Nephron (organoid): ENCODE data around the gene SULT4A1.

Experiments
- H3K27ac Mint-ChIP-seq, 3 experiments: 2 replicates each; pipeline ENCODE4 v1.8.0; 2020; ENCODE audit warnings: mixed read lengths in 3 of 3, mild to moderate bottlenecking in 2 of 3, moderate library complexity in 1 of 3
- H3K27me3 Mint-ChIP-seq: 2 replicates; pipeline ENCODE4 v1.8.0; 2021; ENCODE audit warnings: low read depth, mild to moderate bottlenecking, moderate library complexity, mixed read lengths
- H3K36me3 Mint-ChIP-seq: 2 replicates; pipeline ENCODE4 v1.8.0; 2020; ENCODE audit warnings: low read depth, mixed read lengths
- H3K4me1 Mint-ChIP-seq: 2 replicates; pipeline ENCODE4 v1.8.0; 2020; ENCODE audit warnings: mixed read lengths
- H3K4me3 Mint-ChIP-seq, 3 experiments: 2 replicates each; pipeline ENCODE4 v1.8.0; 2020; ENCODE audit warnings: mild to moderate bottlenecking in 3 of 3, mixed read lengths in 3 of 3, moderate library complexity in 2 of 3
- H3K9me3 Mint-ChIP-seq: 2 replicates; pipeline ENCODE4 v1.8.0; 2020; ENCODE audit warnings: mixed read lengths
- TF ChIP-seq, protein P1 (sequence below), 3 experiments: fragments of 200-600 bp; sonication (generic); IDR thresholded peaks; one replicate each; pipeline ENCODE4 v1.5.0; 2021; ENCODE audit warnings: antibody characterized with exemption in 3 of 3; ENCODE audit not compliant: unreplicated experiment in 3 of 3

Gene SULT4A1, protein sequence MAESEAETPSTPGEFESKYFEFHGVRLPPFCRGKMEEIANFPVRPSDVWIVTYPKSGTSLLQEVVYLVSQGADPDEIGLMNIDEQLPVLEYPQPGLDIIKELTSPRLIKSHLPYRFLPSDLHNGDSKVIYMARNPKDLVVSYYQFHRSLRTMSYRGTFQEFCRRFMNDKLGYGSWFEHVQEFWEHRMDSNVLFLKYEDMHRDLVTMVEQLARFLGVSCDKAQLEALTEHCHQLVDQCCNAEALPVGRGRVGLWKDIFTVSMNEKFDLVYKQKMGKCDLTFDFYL

DNA sequence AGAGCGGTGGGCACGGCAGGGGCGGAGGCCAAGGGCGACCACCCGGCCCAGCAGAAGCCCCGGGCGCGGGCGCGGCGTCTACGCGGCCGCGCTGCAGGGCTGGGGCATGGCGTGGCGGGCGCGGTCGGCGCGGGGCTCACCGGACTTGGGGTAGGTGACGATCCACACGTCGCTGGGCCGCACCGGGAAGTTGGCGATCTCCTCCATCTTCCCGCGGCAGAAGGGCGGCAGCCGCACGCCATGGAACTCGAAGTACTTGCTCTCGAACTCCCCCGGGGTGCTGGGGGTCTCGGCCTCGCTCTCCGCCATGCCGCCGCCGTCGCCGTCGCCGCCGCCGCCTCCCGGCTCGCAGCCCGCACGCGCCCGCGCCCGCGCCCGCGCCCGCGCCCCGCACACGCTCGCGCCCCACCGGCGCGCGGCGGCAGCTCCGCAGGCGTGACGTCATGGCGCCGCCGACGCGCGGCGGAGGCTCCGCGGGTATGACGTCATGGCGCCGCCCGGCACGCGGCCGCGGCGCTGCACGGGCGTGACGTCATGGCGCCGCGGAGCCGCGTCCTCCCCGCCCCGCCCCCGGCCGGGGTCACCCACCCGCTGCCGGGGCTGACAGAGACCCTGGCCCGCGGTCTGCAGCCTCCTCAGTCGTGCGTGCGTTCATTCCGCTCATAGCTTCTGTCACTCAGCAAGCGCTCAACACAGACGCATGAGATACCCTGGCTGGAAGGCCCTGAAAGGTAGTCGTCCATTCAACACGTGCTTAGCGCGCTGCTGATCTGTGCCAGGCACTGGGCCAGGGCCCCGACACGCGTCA lies at the start of gene SULT4A1:
Gene SULT4A1 (minus strand): TSS at position 440 of the 808 bp plus-strand sequence. CDS start 131 bp downstream, at position 309.
- no peaks in the 10 kb centered on the region for H3K36me3 Mint-ChIP-seq
- H3K4me1 Mint-ChIP-seq, result peaks cover 8% of the 10 kb centered on the region
- H3K4me3 Mint-ChIP-seq, result peak within 1 kb of the TSS; percentile 82 to 88 (median 88)
- H3K27me3 Mint-ChIP-seq, result peaks cover 49% of the 10 kb centered on the region
- peak within 1 kb of the TSS in 1 of 3 experiments; percentile 39 for H3K27ac Mint-ChIP-seq
- H3K9me3 Mint-ChIP-seq, result peaks cover 4% of the 10 kb centered on the region
- TF ChIP-seq, protein P1, sequence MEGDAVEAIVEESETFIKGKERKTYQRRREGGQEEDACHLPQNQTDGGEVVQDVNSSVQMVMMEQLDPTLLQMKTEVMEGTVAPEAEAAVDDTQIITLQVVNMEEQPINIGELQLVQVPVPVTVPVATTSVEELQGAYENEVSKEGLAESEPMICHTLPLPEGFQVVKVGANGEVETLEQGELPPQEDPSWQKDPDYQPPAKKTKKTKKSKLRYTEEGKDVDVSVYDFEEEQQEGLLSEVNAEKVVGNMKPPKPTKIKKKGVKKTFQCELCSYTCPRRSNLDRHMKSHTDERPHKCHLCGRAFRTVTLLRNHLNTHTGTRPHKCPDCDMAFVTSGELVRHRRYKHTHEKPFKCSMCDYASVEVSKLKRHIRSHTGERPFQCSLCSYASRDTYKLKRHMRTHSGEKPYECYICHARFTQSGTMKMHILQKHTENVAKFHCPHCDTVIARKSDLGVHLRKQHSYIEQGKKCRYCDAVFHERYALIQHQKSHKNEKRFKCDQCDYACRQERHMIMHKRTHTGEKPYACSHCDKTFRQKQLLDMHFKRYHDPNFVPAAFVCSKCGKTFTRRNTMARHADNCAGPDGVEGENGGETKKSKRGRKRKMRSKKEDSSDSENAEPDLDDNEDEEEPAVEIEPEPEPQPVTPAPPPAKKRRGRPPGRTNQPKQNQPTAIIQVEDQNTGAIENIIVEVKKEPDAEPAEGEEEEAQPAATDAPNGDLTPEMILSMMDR (IDR thresholded peaks at IDR 0.05; ENCODE audit: unreplicated experiment in 3 of 3), result no peak

DNA sequence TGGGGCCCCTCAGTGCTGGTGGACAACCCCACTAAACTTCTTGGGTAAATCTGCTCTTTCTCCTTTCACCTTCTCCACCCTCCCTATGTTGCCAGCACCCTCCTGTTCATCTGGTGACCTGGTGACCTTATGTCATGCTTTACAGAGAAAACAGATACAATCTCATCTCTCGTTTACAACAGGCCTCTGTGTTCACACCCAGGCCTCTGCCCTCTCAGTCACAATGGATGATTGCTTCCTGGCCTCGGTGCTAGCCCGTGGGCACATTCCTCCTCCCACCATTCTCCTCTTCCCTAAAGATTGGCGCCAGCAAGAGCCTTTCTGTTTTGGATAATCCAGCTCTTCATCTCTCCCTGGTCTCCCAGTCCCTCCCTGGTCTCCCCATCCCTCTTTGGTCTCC lies 49.0 kb upstream of the SULT4A1 start:
- TF ChIP-seq, protein P1 (IDR thresholded peaks at IDR 0.05; ENCODE audit: unreplicated experiment in 3 of 3), result no peak
- Mint-ChIP-seq H3K36me3 (no peaks in the 10 kb centered on the region), H3K4me3 (no peak overlapping the region), H3K4me1 (no peaks in the 10 kb centered on the region), H3K27ac (no peak overlapping the region), H3K27me3 (peaks cover 56% of the 10 kb centered on the region), H3K9me3 (peaks cover 3% of the 10 kb centered on the region)

DNA sequence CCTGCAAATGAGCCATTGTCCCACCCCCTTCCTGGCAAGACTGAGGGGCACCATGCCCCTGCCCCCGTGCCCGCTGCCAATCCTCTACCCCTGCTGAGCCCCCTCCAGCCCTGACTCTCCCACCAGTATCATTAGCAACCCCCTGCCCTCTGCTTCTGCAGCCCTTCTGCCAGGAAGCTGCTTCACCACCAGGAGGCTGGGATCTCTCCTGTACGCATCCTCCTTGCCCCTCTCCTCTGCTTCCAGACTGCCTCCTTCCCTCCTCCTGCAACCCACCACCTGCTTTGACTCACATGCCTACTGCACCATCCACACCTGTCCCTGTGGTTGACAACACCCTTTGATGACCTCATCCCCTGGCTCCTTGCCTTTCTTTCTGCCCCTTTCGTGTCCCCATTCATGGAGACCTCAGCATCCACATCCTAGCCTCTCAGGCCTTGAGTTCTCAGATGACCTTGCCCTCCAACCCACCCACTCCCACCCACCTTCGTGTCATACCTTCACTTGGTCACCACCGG lies 47.9 kb upstream of the SULT4A1 start:
- H3K36me3 Mint-ChIP-seq, result no peaks in the 10 kb centered on the region
- H3K27ac Mint-ChIP-seq, result no peak overlapping the region
- TF ChIP-seq, protein P1 (IDR thresholded peaks at IDR 0.05; ENCODE audit: unreplicated experiment in 3 of 3), result no peak
- H3K4me3 Mint-ChIP-seq, result no peak overlapping the region
- no peaks in the 10 kb centered on the region for H3K4me1 Mint-ChIP-seq
- peaks cover 3% of the 10 kb centered on the region for H3K9me3 Mint-ChIP-seq
- H3K27me3 Mint-ChIP-seq, result peaks cover 56% of the 10 kb centered on the region

DNA sequence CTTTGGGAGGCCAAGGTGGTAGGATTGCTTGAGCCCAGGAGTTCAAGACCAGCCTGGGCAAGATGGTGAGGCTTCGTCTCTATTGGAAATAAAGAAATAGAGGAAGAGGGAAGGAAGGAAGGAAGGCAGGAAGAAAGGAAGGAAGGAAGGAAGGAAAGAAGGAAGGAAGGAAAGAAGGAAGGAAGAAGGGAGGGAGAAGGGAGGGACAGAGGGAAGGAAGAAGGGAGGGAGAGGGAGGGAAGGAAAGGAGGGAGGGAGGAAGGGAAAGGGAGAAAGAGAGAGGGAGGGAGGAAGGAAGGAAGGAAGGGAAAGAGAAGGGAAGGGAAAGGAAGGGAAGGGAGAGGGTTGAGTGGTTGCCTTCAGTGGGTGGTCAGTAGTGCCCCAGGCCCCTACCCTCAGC lies 47.4 kb upstream of the SULT4A1 start:
- Mint-ChIP-seq H3K9me3 (peaks cover 3% of the 10 kb centered on the region), H3K27ac (no peak overlapping the region), H3K27me3 (peaks cover 56% of the 10 kb centered on the region), H3K4me1 (no peaks in the 10 kb centered on the region), H3K4me3 (no peak overlapping the region), H3K36me3 (no peaks in the 10 kb centered on the region)
- TF ChIP-seq, protein P1 (IDR thresholded peaks at IDR 0.05; ENCODE audit: unreplicated experiment in 3 of 3), result no peak

DNA sequence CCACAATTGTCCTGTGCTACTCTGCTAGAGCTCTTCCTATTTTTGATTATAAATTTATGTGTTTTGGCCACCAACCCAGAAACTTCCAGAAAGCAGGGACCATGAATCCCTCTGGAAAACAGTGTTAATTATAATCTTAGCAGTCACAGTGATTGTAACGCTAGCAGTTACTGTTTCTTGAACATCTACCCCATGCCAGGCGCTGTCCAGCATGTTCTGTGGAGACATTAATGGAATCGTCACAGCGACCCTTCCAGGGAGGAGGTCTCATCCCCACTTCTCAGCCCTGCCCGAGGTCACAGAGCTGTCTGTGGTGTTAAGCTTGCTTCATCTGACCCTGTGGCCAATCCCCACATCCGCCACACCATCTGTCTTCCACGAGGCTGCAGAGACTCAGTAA lies 43.4 kb upstream of the SULT4A1 start:
- H3K36me3 Mint-ChIP-seq, result no peaks in the 10 kb centered on the region

More for the DNA sequence above, 43.4 kb upstream of the SULT4A1 start:
- Mint-ChIP-seq H3K4me1 (peaks cover 9% of the 10 kb centered on the region), H3K27me3 (peaks cover 41% of the 10 kb centered on the region), H3K4me3 (no peak overlapping the region), H3K27ac (no peak overlapping the region), H3K9me3 (no peaks in the 10 kb centered on the region)
- TF ChIP-seq, protein P1 (IDR thresholded peaks at IDR 0.05; ENCODE audit: unreplicated experiment in 3 of 3), result no peak
